HepG2 (cell line): Measurements from ENCODE around the gene CHADL. TPM values are rescaled to one million over a fixed set of nuclear protein-coding genes. Genes with fewer than 3 reads are reported as not detected.
A peak's percentile ranks its signal among the peaks of the same experiment; 100 is the strongest.

ENCODE experiments used
- ADNP ChIP-seq: sonication (generic); formaldehyde crosslinking; IDR thresholded peaks from 2 replicates; pipeline ENCODE4 v1.4.0; 2020; ENCODE audit warnings: missing genetic modification reagents
- BRD4 ChIP-seq: sonication (generic); formaldehyde crosslinking; IDR thresholded peaks from 2 replicates; pipeline ENCODE4 v1.4.0; 2020; ENCODE audit warnings: missing genetic modification reagents
- DR1 ChIP-seq: sonication (generic); formaldehyde crosslinking; IDR thresholded peaks from 2 replicates; pipeline ENCODE4 v1.8.0; 2021; ENCODE audit warnings: mild to moderate bottlenecking, missing genetic modification reagents, inconsistent platforms
- GZF1 ChIP-seq: sonication (generic); formaldehyde crosslinking; IDR thresholded peaks from 2 replicates; pipeline ENCODE4 v1.5.1; 2020; ENCODE audit warnings: mild to moderate bottlenecking, missing genetic modification reagents
- HIVEP1 ChIP-seq: sonication (generic); formaldehyde crosslinking; IDR thresholded peaks from 2 replicates; pipeline ENCODE4 v1.4.0; 2020; ENCODE audit warnings: mild to moderate bottlenecking, missing genetic modification reagents
- NFIB ChIP-seq: sonication (generic); formaldehyde crosslinking; IDR thresholded peaks from 2 replicates; pipeline ENCODE4 v1.9.0; 2021; ENCODE audit warnings: missing genetic modification reagents, mild to moderate bottlenecking, borderline replicate concordance
- PHF8 ChIP-seq: sonication (generic); formaldehyde crosslinking; IDR thresholded peaks from 2 replicates; pipeline ENCODE4 v1.5.0; 2020; ENCODE audit warnings: missing genetic modification reagents
- ZHX1 ChIP-seq: sonication (generic); formaldehyde crosslinking; IDR thresholded peaks from 2 replicates; pipeline ENCODE4 v1.8.1; 2022; ENCODE audit warnings: low read depth, mild to moderate bottlenecking, missing genetic modification reagents
- ZNF234 ChIP-seq: sonication (generic); formaldehyde crosslinking; conservative IDR thresholded peaks from 2 replicates; pipeline ENCODE4 v1.5.1; 2020; ENCODE audit warnings: mild to moderate bottlenecking, missing genetic modification reagents
- ZNF577 ChIP-seq: sonication (generic); formaldehyde crosslinking; IDR thresholded peaks from 2 replicates; pipeline ENCODE4 v1.4.0; 2020; ENCODE audit warnings: mild to moderate bottlenecking, low read depth, missing genetic modification reagents, borderline replicate concordance
- polyA plus RNA-seq, 8 experiments: library from polyadenylated mRNA; depleted of rRNA in 3 of 8; stranded (reverse) in 7 of 8; unstranded in 1 of 8; fragments of >200 nt; fragmentation: Illumina TruSeq in 4 of 8; extraction: Trizol in 4 of 8; gene quantifications; 2 replicates each; pipeline versions ENCODE4 v1.2.1 to v1.2.3, GENCODE V29; 2011 to 2016; ENCODE audit warnings: low read depth in 4 of 8, missing spikeins in 1 of 8, mixed read lengths in 1 of 8; ENCODE audit not compliant: insufficient read depth in 1 of 8
- total RNA-seq, 5 experiments: library from RNA; depleted of rRNA; stranded (reverse); fragments of >200 nt; fragmentation: Illumina TruSeq; extraction: Trizol; gene quantifications; 2 replicates each; pipeline ENCODE4 v1.2.3, GENCODE V29; 2016; ENCODE audit warnings: low read depth in 1 of 5
- TF ChIP-seq, protein P1 (sequence below): sonication (generic); formaldehyde crosslinking; IDR thresholded peaks from 2 replicates; pipeline ENCODE4 v1.4.0; 2020; ENCODE audit warnings: missing genetic modification reagents, borderline replicate concordance
- TF ChIP-seq, protein P2 (sequence below): sonication (generic); formaldehyde crosslinking; conservative IDR thresholded peaks from 2 replicates; pipeline ENCODE4 v1.4.0; 2020; ENCODE audit warnings: missing genetic modification reagents
- TF ChIP-seq, protein P3 (sequence below): sonication (generic); formaldehyde crosslinking; IDR thresholded peaks from 2 replicates; pipeline ENCODE4 v1.5.1; 2020; ENCODE audit warnings: mild to moderate bottlenecking, missing genetic modification reagents, moderate library complexity
- TF ChIP-seq, protein P4 (sequence below): IDR thresholded peaks from 2 replicates; pipeline ENCODE4 v1.6.1; 2016

CHADL gene
- total and polyA plus RNA-seq, 2 of the 13 experiments (the other 11 are each of a cell fraction or from before 2014, with no cell fraction given), result 2.8 to 8.1 TPM

DNA sequence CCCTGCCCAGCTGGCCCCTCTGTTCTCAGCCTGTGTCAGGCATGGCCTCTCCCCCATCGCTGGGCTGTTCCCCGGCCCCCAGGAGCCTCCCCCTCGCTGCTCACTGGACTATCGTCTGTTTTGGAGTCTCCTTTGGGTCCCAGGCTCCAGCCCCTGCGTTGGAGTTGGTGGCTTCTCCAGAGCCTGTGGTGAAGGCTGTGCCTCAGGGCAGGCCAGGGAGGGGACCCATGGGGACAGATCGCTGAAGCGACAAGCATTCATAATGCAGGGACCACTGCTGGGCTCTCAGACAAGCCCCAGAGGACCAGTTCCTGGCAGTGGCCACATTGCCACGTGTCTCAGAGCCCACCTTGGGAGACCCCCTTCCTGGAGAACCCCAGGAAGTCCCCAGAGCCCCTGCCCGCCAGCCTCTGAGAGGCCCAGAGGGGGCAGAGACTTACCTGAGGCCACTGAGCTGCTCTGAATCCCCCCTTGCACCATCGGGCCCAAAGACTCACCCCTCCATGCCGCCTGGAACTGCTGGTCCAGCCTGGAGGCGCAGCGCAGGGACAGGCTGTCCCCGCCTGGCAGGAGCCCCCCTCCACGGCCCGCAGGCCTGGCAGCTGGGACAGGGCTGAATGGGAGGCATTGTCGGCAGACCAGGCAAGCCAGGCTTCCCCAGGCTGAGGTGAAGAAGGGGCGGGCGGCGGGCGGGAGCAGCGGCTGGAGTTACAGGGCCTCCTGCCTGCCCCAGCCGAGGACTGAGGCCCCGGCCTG, at the start of gene CHADL (continued):
- TF ChIP-seq, protein P1, sequence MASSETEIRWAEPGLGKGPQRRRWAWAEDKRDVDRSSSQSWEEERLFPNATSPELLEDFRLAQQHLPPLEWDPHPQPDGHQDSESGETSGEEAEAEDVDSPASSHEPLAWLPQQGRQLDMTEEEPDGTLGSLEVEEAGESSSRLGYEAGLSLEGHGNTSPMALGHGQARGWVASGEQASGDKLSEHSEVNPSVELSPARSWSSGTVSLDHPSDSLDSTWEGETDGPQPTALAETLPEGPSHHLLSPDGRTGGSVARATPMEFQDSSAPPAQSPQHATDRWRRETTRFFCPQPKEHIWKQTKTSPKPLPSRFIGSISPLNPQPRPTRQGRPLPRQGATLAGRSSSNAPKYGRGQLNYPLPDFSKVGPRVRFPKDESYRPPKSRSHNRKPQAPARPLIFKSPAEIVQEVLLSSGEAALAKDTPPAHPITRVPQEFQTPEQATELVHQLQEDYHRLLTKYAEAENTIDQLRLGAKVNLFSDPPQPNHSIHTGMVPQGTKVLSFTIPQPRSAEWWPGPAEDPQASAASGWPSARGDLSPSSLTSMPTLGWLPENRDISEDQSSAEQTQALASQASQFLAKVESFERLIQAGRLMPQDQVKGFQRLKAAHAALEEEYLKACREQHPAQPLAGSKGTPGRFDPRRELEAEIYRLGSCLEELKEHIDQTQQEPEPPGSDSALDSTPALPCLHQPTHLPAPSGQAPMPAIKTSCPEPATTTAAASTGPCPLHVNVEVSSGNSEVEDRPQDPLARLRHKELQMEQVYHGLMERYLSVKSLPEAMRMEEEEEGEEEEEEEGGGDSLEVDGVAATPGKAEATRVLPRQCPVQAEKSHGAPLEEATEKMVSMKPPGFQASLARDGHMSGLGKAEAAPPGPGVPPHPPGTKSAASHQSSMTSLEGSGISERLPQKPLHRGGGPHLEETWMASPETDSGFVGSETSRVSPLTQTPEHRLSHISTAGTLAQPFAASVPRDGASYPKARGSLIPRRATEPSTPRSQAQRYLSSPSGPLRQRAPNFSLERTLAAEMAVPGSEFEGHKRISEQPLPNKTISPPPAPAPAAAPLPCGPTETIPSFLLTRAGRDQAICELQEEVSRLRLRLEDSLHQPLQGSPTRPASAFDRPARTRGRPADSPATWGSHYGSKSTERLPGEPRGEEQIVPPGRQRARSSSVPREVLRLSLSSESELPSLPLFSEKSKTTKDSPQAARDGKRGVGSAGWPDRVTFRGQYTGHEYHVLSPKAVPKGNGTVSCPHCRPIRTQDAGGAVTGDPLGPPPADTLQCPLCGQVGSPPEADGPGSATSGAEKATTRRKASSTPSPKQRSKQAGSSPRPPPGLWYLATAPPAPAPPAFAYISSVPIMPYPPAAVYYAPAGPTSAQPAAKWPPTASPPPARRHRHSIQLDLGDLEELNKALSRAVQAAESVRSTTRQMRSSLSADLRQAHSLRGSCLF (CRISPR knock-in tag), result no peak
- TF ChIP-seq, protein P2, sequence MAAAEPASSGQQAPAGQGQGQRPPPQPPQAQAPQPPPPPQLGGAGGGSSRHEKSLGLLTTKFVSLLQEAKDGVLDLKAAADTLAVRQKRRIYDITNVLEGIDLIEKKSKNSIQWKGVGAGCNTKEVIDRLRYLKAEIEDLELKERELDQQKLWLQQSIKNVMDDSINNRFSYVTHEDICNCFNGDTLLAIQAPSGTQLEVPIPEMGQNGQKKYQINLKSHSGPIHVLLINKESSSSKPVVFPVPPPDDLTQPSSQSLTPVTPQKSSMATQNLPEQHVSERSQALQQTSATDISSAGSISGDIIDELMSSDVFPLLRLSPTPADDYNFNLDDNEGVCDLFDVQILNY (CRISPR knock-in tag), result peak; percentile 29; the same call in 1 of the 2 replicates
- TF ChIP-seq GZF1 (CRISPR knock-in tag) (0 out of 2 replicates have a peak, but pooled peaks have one; percentile 36), ADNP (no peak), ZNF577 (CRISPR knock-in tag) (no peak), PHF8 (CRISPR knock-in tag) (peak; percentile 63), ZNF234 (CRISPR knock-in tag) (no peak), BRD4 (CRISPR knock-in tag) (no peak), HIVEP1 (peak; percentile 65; the same call in 1 of the 2 replicates), NFIB (CRISPR knock-in tag) (no peak), ZHX1 (no peak), DR1 (CRISPR knock-in tag) (no peak)
- TF ChIP-seq, protein P3, sequence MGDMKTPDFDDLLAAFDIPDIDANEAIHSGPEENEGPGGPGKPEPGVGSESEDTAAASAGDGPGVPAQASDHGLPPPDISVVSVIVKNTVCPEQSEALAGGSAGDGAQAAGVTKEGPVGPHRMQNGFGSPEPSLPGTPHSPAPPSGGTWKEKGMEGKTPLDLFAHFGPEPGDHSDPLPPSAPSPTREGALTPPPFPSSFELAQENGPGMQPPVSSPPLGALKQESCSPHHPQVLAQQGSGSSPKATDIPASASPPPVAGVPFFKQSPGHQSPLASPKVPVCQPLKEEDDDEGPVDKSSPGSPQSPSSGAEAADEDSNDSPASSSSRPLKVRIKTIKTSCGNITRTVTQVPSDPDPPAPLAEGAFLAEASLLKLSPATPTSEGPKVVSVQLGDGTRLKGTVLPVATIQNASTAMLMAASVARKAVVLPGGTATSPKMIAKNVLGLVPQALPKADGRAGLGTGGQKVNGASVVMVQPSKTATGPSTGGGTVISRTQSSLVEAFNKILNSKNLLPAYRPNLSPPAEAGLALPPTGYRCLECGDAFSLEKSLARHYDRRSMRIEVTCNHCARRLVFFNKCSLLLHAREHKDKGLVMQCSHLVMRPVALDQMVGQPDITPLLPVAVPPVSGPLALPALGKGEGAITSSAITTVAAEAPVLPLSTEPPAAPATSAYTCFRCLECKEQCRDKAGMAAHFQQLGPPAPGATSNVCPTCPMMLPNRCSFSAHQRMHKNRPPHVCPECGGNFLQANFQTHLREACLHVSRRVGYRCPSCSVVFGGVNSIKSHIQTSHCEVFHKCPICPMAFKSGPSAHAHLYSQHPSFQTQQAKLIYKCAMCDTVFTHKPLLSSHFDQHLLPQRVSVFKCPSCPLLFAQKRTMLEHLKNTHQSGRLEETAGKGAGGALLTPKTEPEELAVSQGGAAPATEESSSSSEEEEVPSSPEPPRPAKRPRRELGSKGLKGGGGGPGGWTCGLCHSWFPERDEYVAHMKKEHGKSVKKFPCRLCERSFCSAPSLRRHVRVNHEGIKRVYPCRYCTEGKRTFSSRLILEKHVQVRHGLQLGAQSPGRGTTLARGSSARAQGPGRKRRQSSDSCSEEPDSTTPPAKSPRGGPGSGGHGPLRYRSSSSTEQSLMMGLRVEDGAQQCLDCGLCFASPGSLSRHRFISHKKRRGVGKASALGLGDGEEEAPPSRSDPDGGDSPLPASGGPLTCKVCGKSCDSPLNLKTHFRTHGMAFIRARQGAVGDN, result peak; percentile 85
- TF ChIP-seq, protein P4, sequence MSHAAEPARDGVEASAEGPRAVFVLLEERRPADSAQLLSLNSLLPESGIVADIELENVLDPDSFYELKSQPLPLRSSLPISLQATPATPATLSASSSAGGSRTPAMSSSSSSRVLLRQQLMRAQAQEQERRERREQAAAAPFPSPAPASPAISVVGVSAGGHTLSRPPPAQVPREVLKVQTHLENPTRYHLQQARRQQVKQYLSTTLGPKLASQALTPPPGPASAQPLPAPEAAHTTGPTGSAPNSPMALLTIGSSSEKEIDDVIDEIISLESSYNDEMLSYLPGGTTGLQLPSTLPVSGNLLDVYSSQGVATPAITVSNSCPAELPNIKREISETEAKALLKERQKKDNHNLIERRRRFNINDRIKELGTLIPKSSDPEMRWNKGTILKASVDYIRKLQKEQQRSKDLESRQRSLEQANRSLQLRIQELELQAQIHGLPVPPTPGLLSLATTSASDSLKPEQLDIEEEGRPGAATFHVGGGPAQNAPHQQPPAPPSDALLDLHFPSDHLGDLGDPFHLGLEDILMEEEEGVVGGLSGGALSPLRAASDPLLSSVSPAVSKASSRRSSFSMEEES (CRISPR knock-in tag), result 0 out of 2 replicates have a peak, but pooled peaks have one; percentile 36
